ENCODE measurements around the gene C12orf43. TPM values are rescaled to one million over a fixed set of nuclear protein-coding genes. Genes with fewer than 3 reads are reported as not detected.

C12orf43 gene
- total RNA-seq, 2 donors from 2014 or later, result 6.7 to 11.5 TPM

- no peak for DNase-seq
- 65 to 77% methylated on average over 4 of the region's 4 CpGs for WGBS, 2 donors
- H3K36me3 ChIP-seq (replicated peaks in 1 of 2; ENCODE audit: insufficient read depth in 1 of 2, low read depth in 2 of 2), result no peaks in the 10 kb centered on the region
Observed at GRCh38 chr12:120983759-120984158, 32.5 kb downstream of the C12orf43 start.

GRCh38 chr12:120982659-120983058, 33.6 kb downstream of the C12orf43 start:
- TF ChIP-seq POLR2A (IDR thresholded peaks at IDR 0.05), result no peak
- TF ChIP-seq, protein P1, sequence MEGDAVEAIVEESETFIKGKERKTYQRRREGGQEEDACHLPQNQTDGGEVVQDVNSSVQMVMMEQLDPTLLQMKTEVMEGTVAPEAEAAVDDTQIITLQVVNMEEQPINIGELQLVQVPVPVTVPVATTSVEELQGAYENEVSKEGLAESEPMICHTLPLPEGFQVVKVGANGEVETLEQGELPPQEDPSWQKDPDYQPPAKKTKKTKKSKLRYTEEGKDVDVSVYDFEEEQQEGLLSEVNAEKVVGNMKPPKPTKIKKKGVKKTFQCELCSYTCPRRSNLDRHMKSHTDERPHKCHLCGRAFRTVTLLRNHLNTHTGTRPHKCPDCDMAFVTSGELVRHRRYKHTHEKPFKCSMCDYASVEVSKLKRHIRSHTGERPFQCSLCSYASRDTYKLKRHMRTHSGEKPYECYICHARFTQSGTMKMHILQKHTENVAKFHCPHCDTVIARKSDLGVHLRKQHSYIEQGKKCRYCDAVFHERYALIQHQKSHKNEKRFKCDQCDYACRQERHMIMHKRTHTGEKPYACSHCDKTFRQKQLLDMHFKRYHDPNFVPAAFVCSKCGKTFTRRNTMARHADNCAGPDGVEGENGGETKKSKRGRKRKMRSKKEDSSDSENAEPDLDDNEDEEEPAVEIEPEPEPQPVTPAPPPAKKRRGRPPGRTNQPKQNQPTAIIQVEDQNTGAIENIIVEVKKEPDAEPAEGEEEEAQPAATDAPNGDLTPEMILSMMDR (IDR thresholded peaks at IDR 0.05), result no peak
- peaks cover 60% of the 10 kb centered on the region for H3K4me1 ChIP-seq
- no peaks in the 10 kb centered on the region for H3K9me3 ChIP-seq
- intact Hi-C loops (cut with DNase I), result no loop called here
- no peaks in the 10 kb centered on the region for H3K27me3 ChIP-seq
- no peak overlapping the region for H3K4me3 ChIP-seq
- DNase-seq, result no peak
- no peak for ATAC-seq
- H3K27ac ChIP-seq, result peak overlapping the region in 3 of 4 donors; percentile 37 to 88 (median 81)
- WGBS, 2 donors, result 70 to 75% methylated on average over 7 of the region's 7 CpGs
- H3K36me3 ChIP-seq (replicated peaks in 1 of 2; ENCODE audit: insufficient read depth in 1 of 2, low read depth in 2 of 2), result no peaks in the 10 kb centered on the region

More at GRCh38 chr12:120983759-120984158, 32.5 kb downstream of the C12orf43 start:
- Histone ChIP-seq H3K27ac (peak overlapping the region; percentile 32 to 88 (median 56)), H3K27me3 (no peaks in the 10 kb centered on the region), H3K9me3 (no peaks in the 10 kb centered on the region), H3K4me3 (no peak overlapping the region), H3K4me1 (peaks cover 54% of the 10 kb centered on the region)
- TF ChIP-seq POLR2A (IDR thresholded peaks at IDR 0.05), result no peak
- TF ChIP-seq, protein P1 (IDR thresholded peaks at IDR 0.05), result no peak
- no peak for ATAC-seq
- intact Hi-C loops (cut with DNase I), result no loop called here

GRCh38 chr12:120981407-120981941, 34.8 kb downstream of the C12orf43 start:
- peaks cover 71% of the 10 kb centered on the region for H3K4me1 ChIP-seq
- H3K4me3 ChIP-seq, result no peak overlapping the region
- H3K36me3 ChIP-seq (replicated peaks in 1 of 2; ENCODE audit: insufficient read depth in 1 of 2, low read depth in 2 of 2), result no peaks in the 10 kb centered on the region
- WGBS, 2 donors, result 12 to 21% methylated on average over 6 of the region's 6 CpGs
- ATAC-seq (no peak), DNase-seq (no peak)
- H3K9me3 ChIP-seq, result no peaks in the 10 kb centered on the region
- intact Hi-C loops (cut with DNase I), result no loop called here
- TF ChIP-seq, protein P1 (IDR thresholded peaks at IDR 0.05), result no peak
- TF ChIP-seq POLR2A (IDR thresholded peaks at IDR 0.05), result no peak
- no peaks in the 10 kb centered on the region for H3K27me3 ChIP-seq
- H3K27ac ChIP-seq, result peak overlapping the region; percentile 81 to 88 (median 82)

DNA sequence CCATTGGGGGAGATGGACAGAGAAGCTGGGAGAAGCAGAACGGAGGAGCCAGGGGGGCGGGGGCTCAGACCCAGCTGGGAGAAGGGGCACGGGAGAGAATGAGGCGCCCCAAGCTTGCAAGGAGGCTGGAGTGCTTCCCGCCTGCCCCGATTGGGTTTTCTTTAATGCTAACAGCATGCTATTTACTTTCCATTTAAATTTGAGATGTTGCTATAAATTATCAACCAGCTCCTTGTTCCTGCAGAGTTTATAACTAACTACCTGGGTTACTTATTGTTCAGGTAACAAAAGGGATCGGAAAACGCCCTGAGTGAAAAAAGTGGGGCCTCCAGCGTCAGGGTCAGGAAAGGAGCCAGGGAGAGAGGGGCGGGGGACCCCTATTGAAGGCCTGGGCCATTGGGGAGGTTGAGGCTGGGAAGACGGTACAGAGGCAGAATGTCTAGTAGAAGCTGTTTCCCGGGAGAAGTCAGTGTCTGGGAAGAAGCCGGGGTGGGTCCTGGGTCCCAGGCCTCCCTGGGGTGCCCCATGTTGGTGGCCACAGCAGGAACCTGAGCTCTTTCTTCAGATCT, 35.4 kb downstream of the C12orf43 start:
- Histone ChIP-seq H3K27me3 (no peaks in the 10 kb centered on the region), H3K36me3 (replicated peaks in 1 of 2; ENCODE audit: insufficient read depth in 1 of 2, low read depth in 2 of 2) (no peaks in the 10 kb centered on the region), H3K4me3 (peak overlapping the region; percentile 42 to 65), H3K9me3 (no peaks in the 10 kb centered on the region), H3K27ac (peak overlapping the region; percentile 81 to 88 (median 82)), H3K4me1 (peaks cover 70% of the 10 kb centered on the region)
- TF ChIP-seq POLR2A (IDR thresholded peaks at IDR 0.05), result peak in 2 of 3 donors; percentile 60 to 70
- TF ChIP-seq, protein P1 (IDR thresholded peaks at IDR 0.05), result no peak
- DNase-seq, result peak; percentile 33 to 68 (median 43)
- WGBS, 2 donors, result 7 to 20% methylated on average over 13 of the region's 13 CpGs
- ATAC-seq, result peak; percentile 47
- intact Hi-C loops (cut with DNase I), result no loop called here
